GM18508 (cell line): Measurements from ENCODE around the gene DCDC2.
"Not testable (repeated sequence)": the region's sequence is repeated elsewhere in the genome, so short reads cannot be mapped to it uniquely, and the experiment has no call there.

Source experiments
- ATAC-seq: cut with Tn5 transposase; IDR thresholded peaks from one replicate; pipeline ENCODE4 v1.9.1; 2021; ENCODE audit warnings: moderate number of reproducible peaks; ENCODE audit not compliant: insufficient read depth, unreplicated experiment

DCDC2 gene

GRCh38 chr6:24329022-24329421, 28.8 kb downstream of the DCDC2 start:
- ATAC-seq: no peak

GRCh38 chr6:24327756-24328155, 30.1 kb downstream of the DCDC2 start:
- ATAC-seq: no peak

GRCh38 chr6:24325978-24326377, 31.9 kb downstream of the DCDC2 start:
- ATAC-seq: no peak

- ATAC-seq: no peak
Measured at GRCh38 chr6:24324617-24325016, 33.2 kb downstream of the DCDC2 start.

- no peak for ATAC-seq
Measured at GRCh38 chr6:24323632-24324337, 34.1 kb downstream of the DCDC2 start.

GRCh38 chr6:24322924-24323323, 34.9 kb downstream of the DCDC2 start:
- no peak for ATAC-seq

- not testable (repeated sequence) for ATAC-seq
Measured at GRCh38 chr6:24322446-24322845, 35.4 kb downstream of the DCDC2 start.

GRCh38 chr6:24321538-24322162, 36.2 kb downstream of the DCDC2 start:
- no peak for ATAC-seq

- no peak for ATAC-seq
Measured at GRCh38 chr6:24313251-24314141, 44.4 kb downstream of the DCDC2 start.

- ATAC-seq: not testable (repeated sequence)
Measured at GRCh38 chr6:24311775-24312174, 46.1 kb downstream of the DCDC2 start.

GRCh38 chr6:24307881-24308280, 50.0 kb downstream of the DCDC2 start:
- no peak for ATAC-seq

- ATAC-seq: no peak
Measured at GRCh38 chr6:24306936-24307335, 50.9 kb downstream of the DCDC2 start.

- ATAC-seq: no peak
Measured at GRCh38 chr6:24306038-24306437, 51.8 kb downstream of the DCDC2 start.

GRCh38 chr6:24296944-24297343, 60.9 kb downstream of the DCDC2 start:
- ATAC-seq: no peak

- ATAC-seq: not testable (repeated sequence)
Measured at GRCh38 chr6:24293852-24294251, 64.0 kb downstream of the DCDC2 start.

- no peak for ATAC-seq
Measured at GRCh38 chr6:24287239-24287638, 70.6 kb downstream of the DCDC2 start.

- ATAC-seq: no peak
Measured at GRCh38 chr6:24284006-24284405, 73.9 kb downstream of the DCDC2 start.

- ATAC-seq: peak; percentile 79
Measured at GRCh38 chr6:24283043-24283985, 74.5 kb downstream of the DCDC2 start.

- ATAC-seq: no peak
Measured at GRCh38 chr6:24274441-24275083, 83.3 kb downstream of the DCDC2 start.
